ENCODE results near the gene GREM2. TPM values are rescaled to one million over a fixed set of nuclear protein-coding genes. Genes with fewer than 3 reads are reported as not detected.

Gene GREM2
- total RNA-seq, 2 experiments from 2014 or later = not detected

GRCh38 chr1:240611228-240611618 lies 732 bp downstream of the GREM2 start:
- POLR2A ChIA-PET = no interaction called here
- CTCF ChIA-PET = no interaction called here

DNA sequence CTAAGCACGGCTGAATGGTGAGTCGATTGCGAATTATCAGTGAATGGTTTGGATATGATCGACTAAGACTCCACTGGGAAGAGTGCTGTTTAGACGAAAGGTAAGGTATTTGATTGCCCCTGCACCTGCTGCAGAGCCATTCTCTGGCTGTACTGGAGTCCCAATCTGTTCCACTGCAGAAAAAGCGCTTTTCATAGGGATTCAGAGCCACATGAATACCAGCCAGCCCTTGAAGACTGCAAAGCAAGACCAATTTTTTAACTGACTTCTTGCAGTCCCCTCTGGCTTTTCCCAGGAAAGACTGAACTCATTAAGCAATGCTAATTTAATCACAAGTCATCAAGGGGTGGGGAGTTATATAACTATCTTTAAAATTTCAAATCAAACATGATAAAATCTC lies 1.3 kb downstream of the GREM2 start:
- ChIA-PET CTCF (no interaction called here), POLR2A (no interaction called here)

GRCh38 chr1:240609527-240610060 lies 2.4 kb downstream of the GREM2 start:
- ChIA-PET POLR2A (no interaction called here), CTCF (no interaction called here)

DNA sequence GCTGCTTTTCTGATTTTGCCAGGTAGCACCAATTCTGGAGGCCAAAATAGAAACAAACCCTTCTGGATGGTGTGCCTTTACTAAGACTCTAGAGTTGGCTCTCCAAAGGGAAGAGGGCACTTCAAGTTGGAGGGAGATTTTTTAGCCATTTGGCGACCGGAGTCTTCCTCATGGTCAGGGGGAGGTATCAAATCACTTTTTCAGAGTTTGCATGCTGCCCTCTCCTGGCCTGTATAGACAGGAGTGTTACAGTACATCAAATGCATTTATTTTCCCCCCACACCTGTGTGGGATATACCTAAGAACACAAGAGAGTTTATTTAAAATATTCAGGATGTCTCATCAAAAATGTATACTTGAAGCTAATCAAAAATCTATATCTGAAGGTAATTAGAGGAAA lies 3.2 kb downstream of the GREM2 start:
- ChIA-PET CTCF (no interaction called here), POLR2A (no interaction called here)

- POLR2A ChIA-PET = no interaction called here
- CTCF ChIA-PET = no interaction called here
These were observed 4.9 kb downstream of the GREM2 start for GRCh38 chr1:240607006-240607405.

- CTCF ChIA-PET = interaction anchor here (0.7 kb wide), 1 partner anchor 261 kb away, joined by 4 read pairs; no protein-coding TSS in a partner anchor
- POLR2A ChIA-PET = no interaction called here
These were observed 9.8 kb downstream of the GREM2 start for GRCh38 chr1:240602189-240602588.

DNA sequence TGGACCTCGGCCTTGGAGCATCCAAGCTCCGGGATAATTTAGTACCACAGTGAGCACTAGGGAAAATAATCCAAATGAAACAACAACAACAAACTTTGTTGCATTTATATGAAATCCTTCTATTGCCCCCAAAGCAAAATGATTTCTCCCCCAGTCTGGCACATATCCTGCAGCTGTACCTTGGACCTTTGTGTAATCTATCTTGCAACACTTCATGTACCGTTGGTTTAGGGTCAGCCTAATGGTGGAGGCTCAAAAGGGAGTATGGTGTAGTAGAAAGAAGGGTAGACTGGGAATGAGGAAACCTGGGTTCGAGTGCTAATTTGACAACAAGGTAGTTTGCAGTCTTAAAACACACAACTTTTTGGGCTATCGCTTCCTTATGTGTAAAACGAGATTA lies 12.1 kb downstream of the GREM2 start:
- ChIA-PET CTCF (no interaction called here), POLR2A (no interaction called here)

GRCh38 chr1:240599299-240599698 lies 12.7 kb downstream of the GREM2 start:
- ChIA-PET CTCF (no interaction called here), POLR2A (no interaction called here)

- ChIA-PET CTCF (no interaction called here), POLR2A (no interaction called here)
These were observed 13.5 kb downstream of the GREM2 start for GRCh38 chr1:240598216-240599001.

DNA sequence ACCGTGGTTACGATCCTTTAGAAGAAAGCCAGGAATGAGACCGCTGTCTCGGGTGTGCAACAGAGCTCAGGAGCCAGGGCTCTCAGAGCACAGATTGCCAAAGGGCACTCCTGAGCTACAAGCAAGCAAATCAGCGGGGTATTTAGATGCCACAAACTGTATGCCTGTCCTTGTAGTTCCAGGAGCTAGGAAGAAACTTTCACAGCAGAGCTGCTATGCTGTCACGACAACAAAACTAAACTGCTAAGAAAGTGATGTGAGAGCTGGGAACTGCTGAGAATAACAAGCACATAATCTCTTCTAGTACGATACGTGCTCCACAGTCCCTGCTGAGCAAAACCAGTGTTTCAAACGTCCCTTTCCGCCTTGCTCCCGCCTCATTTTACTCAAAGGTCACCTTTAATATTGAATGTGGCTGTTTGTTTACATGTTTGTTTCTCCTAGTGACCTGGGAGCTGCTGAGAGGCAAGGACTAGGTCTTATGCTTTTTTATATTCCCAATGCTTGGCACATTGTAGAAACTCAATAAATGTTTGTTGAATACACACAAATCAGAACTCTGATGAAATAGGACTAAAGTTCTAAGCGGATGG lies 14.7 kb downstream of the GREM2 start:
- ChIA-PET POLR2A (no interaction called here), CTCF (no interaction called here)

GRCh38 chr1:240595476-240595875 lies 16.5 kb downstream of the GREM2 start:
- POLR2A ChIA-PET = no interaction called here
- CTCF ChIA-PET = no interaction called here

GRCh38 chr1:240591564-240591963 lies 20.4 kb downstream of the GREM2 start:
- POLR2A ChIA-PET = no interaction called here
- CTCF ChIA-PET = no interaction called here

- CTCF ChIA-PET = no interaction called here
These were observed 20.9 kb downstream of the GREM2 start for GRCh38 chr1:240591078-240591477.

DNA sequence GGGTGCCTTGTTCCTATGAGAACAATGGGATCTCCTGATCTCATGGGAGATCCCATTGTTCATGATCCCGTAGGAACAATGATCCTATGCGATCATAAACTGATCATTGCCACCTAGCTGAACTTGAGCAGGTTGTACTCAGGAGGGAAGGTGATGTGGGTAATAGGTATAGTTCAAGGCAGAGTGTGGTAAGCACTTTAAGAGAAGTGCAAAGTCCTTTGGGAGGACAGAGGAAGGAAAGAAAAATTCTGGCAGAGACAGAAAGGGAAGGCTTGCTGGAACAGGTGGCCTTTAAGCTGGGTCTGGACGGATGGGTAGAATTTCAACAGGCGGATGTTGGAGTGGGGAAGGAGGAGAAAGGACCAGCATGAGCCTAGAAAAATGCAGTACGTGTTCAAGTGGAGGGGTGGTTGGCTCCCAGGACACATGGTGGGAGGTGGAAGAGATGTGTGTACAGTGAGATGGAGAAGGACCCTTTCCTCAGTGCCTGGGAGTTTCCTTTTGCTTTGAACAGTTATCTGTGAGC lies 22.3 kb downstream of the GREM2 start:
- POLR2A ChIA-PET = no interaction called here
- CTCF ChIA-PET = no interaction called here

More at GRCh38 chr1:240591078-240591477, 20.9 kb downstream of the GREM2 start:
- POLR2A ChIA-PET = no interaction called here

DNA sequence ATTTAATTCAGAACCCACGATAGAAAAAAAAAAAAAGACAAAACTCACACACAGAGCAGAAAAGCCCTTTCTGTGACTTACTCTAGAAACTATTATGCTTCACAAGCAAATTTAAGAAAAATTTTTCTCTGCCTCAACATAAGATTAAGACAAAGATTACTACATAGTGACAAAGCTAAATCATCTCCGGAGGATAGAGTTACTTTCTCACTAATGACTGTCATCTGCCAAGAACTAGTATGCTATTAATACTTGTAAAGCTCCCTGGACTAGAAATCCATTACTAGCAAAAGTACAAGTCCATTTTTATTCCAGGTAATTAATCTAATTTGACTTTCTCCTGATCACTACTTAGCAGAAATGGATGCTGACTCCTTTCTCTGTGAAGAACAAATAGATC lies 25.9 kb downstream of the GREM2 start:
- ChIA-PET POLR2A (no interaction called here), CTCF (no interaction called here)

DNA sequence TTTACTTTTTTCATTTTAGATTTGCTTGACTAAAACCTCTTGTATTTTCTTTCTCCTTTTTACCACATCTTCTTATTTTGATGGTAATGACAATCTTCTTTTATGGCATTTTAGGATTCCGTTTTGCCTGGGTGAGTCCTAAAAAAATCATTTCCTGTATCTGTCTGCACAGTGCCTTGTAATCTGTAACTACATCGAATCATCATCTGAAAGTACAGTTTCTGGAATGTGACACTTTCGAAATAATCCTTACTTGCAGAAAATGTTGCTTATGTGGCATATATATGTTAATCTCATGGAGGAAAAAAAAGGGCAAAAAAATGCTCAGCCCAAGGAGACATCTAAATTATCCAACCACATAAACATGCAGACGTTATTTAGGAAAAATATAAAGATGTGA lies 29.0 kb downstream of the GREM2 start:
- CTCF ChIA-PET = no interaction called here
- POLR2A ChIA-PET = no interaction called here

DNA sequence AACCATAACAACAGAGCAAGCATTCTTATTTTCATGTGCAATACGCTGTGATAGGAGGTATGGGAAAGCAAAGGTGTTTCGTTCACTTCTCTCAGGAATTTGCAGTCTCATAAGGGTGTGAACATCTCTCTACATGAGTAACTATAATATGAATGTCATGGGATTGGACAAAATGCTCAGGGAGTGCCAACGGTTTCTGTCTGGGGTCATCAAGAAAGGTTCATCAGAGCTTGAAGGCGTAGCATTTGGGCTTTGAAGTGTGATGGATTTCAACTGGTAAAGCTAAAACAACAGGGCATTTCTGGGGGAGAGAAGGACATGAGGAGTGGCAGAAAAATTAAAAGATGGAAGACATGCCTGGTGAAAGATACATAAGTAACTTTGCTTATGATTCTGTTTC lies 32.4 kb downstream of the GREM2 start:
- CTCF ChIA-PET = no interaction called here
- POLR2A ChIA-PET = no interaction called here

DNA sequence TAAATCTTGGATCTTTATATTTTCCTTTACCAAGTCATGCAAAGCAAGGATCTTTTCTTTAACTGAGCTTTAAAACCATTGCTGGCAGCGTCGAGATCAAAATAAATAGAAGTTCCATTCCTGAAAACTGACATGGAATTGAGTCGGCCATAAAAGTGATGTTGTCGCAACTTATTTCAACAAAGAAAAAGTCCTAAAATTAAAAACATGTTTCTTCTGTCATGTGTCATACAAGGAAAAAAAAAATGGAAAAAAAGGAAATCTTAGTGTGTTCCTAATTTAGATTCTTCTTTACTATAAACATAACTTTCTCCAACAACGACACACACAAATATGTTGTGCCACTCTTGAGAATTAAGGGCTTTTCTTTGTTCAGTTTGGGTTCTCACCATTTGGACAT lies 34.9 kb downstream of the GREM2 start:
- ChIA-PET POLR2A (no interaction called here), CTCF (no interaction called here)

DNA sequence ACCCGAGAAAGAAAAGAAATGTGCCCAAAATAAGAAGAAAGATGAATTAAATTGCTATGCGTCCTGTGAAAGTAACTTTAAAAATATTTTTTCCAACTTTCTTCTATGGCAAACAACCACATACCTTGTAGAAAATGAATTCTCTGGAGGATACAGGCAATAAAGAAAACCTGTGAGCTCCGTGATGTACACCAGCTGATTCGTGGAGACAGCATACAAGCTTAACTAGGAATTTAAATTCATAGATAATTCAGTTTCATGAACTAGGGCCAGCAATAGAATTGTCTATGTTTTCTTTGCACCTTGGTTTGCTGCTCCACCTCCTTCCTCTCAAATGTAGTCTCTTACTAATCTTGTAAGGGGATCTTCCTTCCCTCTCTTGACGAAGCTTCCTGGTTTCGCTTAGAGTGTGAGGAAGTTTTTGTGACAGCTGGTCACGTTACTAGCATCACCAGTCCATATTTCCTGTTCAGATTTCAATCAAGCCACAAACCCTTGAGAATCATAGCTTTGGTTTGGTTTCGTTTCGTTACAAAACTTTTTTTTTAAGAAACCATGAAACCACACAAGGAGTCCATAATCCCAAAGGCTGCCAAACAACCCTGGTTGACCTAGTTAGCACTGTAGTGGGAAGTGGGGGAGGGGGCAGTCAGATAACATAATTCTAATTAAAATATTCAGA lies 35.8 kb downstream of the GREM2 start:
- CTCF ChIA-PET = no interaction called here
- POLR2A ChIA-PET = no interaction called here

- ChIA-PET CTCF (no interaction called here), POLR2A (no interaction called here)
These were observed 39.6 kb downstream of the GREM2 start for GRCh38 chr1:240572328-240572727.

DNA sequence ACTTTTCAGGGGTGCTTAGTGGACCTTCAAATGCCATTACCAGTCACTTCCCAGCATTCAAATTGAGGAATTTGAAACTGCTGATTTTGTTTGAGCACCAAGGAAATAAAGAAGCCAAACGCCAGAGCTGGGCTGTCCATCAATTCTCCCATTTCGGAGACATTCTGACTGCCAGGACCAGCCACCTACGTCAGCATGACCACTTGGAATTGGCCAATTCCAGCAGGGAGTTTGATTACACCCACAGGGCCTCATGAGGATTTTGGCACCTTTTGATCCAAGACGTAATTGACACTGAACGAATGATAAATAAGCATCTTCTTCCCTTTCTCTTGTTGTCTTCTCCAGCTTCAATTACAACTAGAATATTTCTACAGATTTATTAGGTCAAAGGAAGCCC lies 40.2 kb downstream of the GREM2 start:
- POLR2A ChIA-PET = no interaction called here

More for the DNA sequence above, 40.2 kb downstream of the GREM2 start:
- CTCF ChIA-PET = no interaction called here
